Endothelial cell of umbilical vein (primary cell): Measurements from ENCODE around the gene MIF4GD. TPM values are rescaled to one million over a fixed set of nuclear protein-coding genes. Genes with fewer than 3 reads are reported as not detected.

Experiments used
- BruUV-seq: library from RNA; stranded (reverse); fragments of 400-500 nt; replicated peaks from 2 replicates; lab custom pipeline; 2021; lab: Mats Ljungman, UMichigan
- CTCF ChIA-PET: fragments of 300-600, 350-600 bp; sonication (Branson Sonifier 250); formaldehyde crosslinking; loops from one replicate; lab custom pipeline; 2021; ENCODE audit warnings: antibody characterized with exemption, inconsistent platforms; lab: Charles Lee
- POLR2A ChIA-PET: fragments of 300-600, 350-600 bp; sonication (Branson Sonifier 250); formaldehyde crosslinking; loops from one replicate; lab custom pipeline; 2021; ENCODE audit warnings: antibody characterized with exemption, inconsistent platforms; lab: Charles Lee
- DNase-seq: peaks from one replicate; pipeline ENCODE4 v3.0.0-alpha.2; 2011; ENCODE audit warnings: low read depth, low spot score
- FAIRE-seq: peaks from 2 replicates; lab custom pipeline; 2011; peaks lifted over from hg19 to GRCh38; lab: Jason Lieb, UNC
- H2AFZ ChIP-seq: 2 replicates; pipeline ENCODE4 v1.6.0; 2012; ENCODE audit warnings: low read depth, low read length, control low read depth, inconsistent platforms
- H3K27ac ChIP-seq: 2 replicates; pipeline ENCODE4 v1.5.1; 2011; ENCODE audit warnings: low read depth, mild to moderate bottlenecking, control low read depth, low read length, moderate library complexity; ENCODE audit not compliant: insufficient read depth
- H3K27me3 ChIP-seq, 2 experiments: 2 replicates each; pipeline versions ENCODE4 v1.6.0 to v1.6.1; 2011; ENCODE audit warnings: low read length in 2 of 2, mixed read lengths in 1 of 2; ENCODE audit not compliant: control insufficient read depth in 2 of 2, insufficient read depth in 2 of 2
- H3K36me3 ChIP-seq, 2 experiments: 2 replicates in 1 of 2; 3 replicates in 1 of 2; pipeline ENCODE4 v1.5.1; 2011; ENCODE audit warnings: low read length in 2 of 2, mild to moderate bottlenecking in 1 of 2, moderate library complexity in 1 of 2; ENCODE audit not compliant: control insufficient read depth in 2 of 2, insufficient read depth in 2 of 2; ENCODE audit errors: extremely low read depth in 1 of 2
- H3K4me1 ChIP-seq: 3 replicates; pipeline ENCODE4 v1.5.1; 2011; ENCODE audit warnings: mild to moderate bottlenecking, low read length; ENCODE audit not compliant: control insufficient read depth, insufficient read depth; ENCODE audit errors: extremely low read depth
- H3K4me2 ChIP-seq: 2 replicates; pipeline ENCODE4 v1.6.1; 2011; ENCODE audit warnings: low read length, control low read depth, mixed read lengths; ENCODE audit not compliant: insufficient read depth
- H3K4me3 ChIP-seq, 3 experiments: fragments of 200-600 bp in 1 of 3; sonication (generic), shearing (Covaris generic) in 1 of 3; replicated peaks in 1 of 3; 2 replicates each; pipeline ENCODE4 v1.5.1; 2011 to 2016; ENCODE audit warnings: control low read depth in 3 of 3, low read length in 3 of 3, mild to moderate bottlenecking in 2 of 3, inconsistent platforms in 1 of 3, low read depth in 1 of 3, moderate library complexity in 1 of 3; ENCODE audit not compliant: insufficient read depth in 1 of 3
- H3K79me2 ChIP-seq: 2 replicates; pipeline ENCODE4 v1.6.0; 2012; ENCODE audit warnings: low read length, inconsistent platforms; ENCODE audit not compliant: control insufficient read depth, insufficient read depth
- H3K9ac ChIP-seq: replicated peaks from 2 replicates; pipeline ENCODE3; 2011; ENCODE audit warnings: low read length, control low read depth; ENCODE audit not compliant: insufficient read depth; ENCODE audit errors: extremely low read depth
- H3K9me1 ChIP-seq: replicated peaks from 3 replicates; pipeline ENCODE4 v1.6.0; 2011; ENCODE audit warnings: mild to moderate bottlenecking, low read length; ENCODE audit not compliant: control insufficient read depth, insufficient read depth; ENCODE audit errors: extremely low read depth
- H3K9me3 ChIP-seq: replicated peaks from 2 replicates; pipeline ENCODE4 v1.5.1; 2012; ENCODE audit warnings: low read length, inconsistent platforms; ENCODE audit not compliant: control insufficient read depth, insufficient read depth
- H4K20me1 ChIP-seq: replicated peaks from 2 replicates; pipeline ENCODE3; 2011; ENCODE audit warnings: mild to moderate bottlenecking, low read length; ENCODE audit not compliant: control insufficient read depth, insufficient read depth; ENCODE audit errors: extremely low read depth
- EZH2 ChIP-seq: IDR thresholded peaks from 2 replicates; pipeline ENCODE4 v1.6.1; 2012; ENCODE audit warnings: borderline replicate concordance, low read depth, mild to moderate bottlenecking, moderate library complexity, low read length, inconsistent platforms; ENCODE audit not compliant: severe bottlenecking
- FOS ChIP-seq: IDR thresholded peaks from 2 replicates; pipeline ENCODE4 v1.6.1; 2011; ENCODE audit warnings: mild to moderate bottlenecking, low read length, moderate library complexity, borderline replicate concordance; ENCODE audit not compliant: insufficient read depth
- GATA2 ChIP-seq: IDR thresholded peaks from 2 replicates; pipeline ENCODE4 v1.7.0; 2011; ENCODE audit warnings: low read depth, mild to moderate bottlenecking, moderate library complexity, mixed read lengths, low read length; ENCODE audit not compliant: insufficient read length, insufficient read depth
- JUN ChIP-seq: IDR thresholded peaks from 2 replicates; pipeline ENCODE4 v1.6.1; 2011; ENCODE audit warnings: borderline replicate concordance, low read depth; ENCODE audit not compliant: insufficient read length, insufficient read depth
- MAX ChIP-seq: IDR thresholded peaks from 2 replicates; pipeline ENCODE4 v1.6.1; 2011; ENCODE audit not compliant: insufficient read depth, insufficient read length
- MYC ChIP-seq: IDR thresholded peaks from one replicate; pipeline ENCODE4 v1.6.1; 2011; ENCODE audit warnings: mild to moderate bottlenecking, low read depth, low read length
- POLR2A ChIP-seq: IDR thresholded peaks from 2 replicates; pipeline ENCODE4 v1.6.1; 2012; ENCODE audit warnings: low read depth, mild to moderate bottlenecking, control low read depth, low read length
- POLR2AphosphoS5 ChIP-seq: IDR thresholded peaks from 2 replicates; pipeline ENCODE4 v1.6.1; 2012; ENCODE audit warnings: low read depth, mild to moderate bottlenecking, control low read depth, low read length, moderate library complexity; ENCODE audit not compliant: insufficient read depth
- dilution Hi-C: fragments of 300-500 bp; cut with MboI; formaldehyde crosslinking; loops from one replicate; pipeline ENCODE4 v1.15.0; 2019; ENCODE audit warnings: low sequenced_read_pairs; ENCODE audit not compliant: extremely low pct_ligation_motif_present
- intact Hi-C: fragments of 100-400 bp; cut with micrococcal nuclease; formaldehyde crosslinking; loops from one replicate; pipeline ENCODE4 v1.10.0; 2022
- polyA plus RNA-seq, 4 experiments: library from polyadenylated mRNA; depleted of rRNA in 3 of 4; stranded (reverse) in 3 of 4; unstranded in 1 of 4; fragments of >200 nt; gene quantifications; 2 replicates each; pipeline versions ENCODE4 v1.2.1 to v1.2.3, GENCODE V29; 2011 to 2012; ENCODE audit warnings: missing spikeins in 1 of 4
- total RNA-seq: library from RNA; stranded (reverse); gene quantifications from 2 replicates; pipeline ENCODE4 v1.2.3, GENCODE V29; 2021
- TF ChIP-seq, protein P1 (sequence below), 2 donors: IDR thresholded peaks; 1 replicate in 1 of 2; 2 replicates in 1 of 2; pipeline ENCODE4 v1.5.1; 2011; ENCODE audit warnings: low read length in 2 of 2, mild to moderate bottlenecking in 2 of 2, moderate library complexity in 2 of 2, control low read depth in 1 of 2, inconsistent platforms in 1 of 2, low read depth in 1 of 2; ENCODE audit not compliant: insufficient read depth in 1 of 2; ENCODE audit errors: extremely low read depth in 1 of 2

MIF4GD gene
- total and polyA plus RNA-seq, 2 donors (not counting 3 experiments of a cell fraction or from before 2014, with no cell fraction given): 12.4 to 35.7 TPM

GRCh38 chr17:75287221-75287620 is 16.2 kb upstream of the MIF4GD start:
- Histone ChIP-seq H3K27ac (no peak overlapping the region), H3K9ac (no peak overlapping the region), H3K4me3 (no peak overlapping the region), H3K27me3 (no peaks in the 10 kb centered on the region), H3K9me1 (no peaks in the 10 kb centered on the region), H2AFZ (no peak overlapping the region), H3K79me2 (peaks cover 8% of the 10 kb centered on the region), H3K9me3 (no peaks in the 10 kb centered on the region), H4K20me1 (no peaks in the 10 kb centered on the region), H3K4me2 (no peak overlapping the region), H3K36me3 (peaks cover 0 to 10% of the 10 kb centered on the region in 2 experiments), H3K4me1 (peaks cover 8% of the 10 kb centered on the region)
- no TSS peak for BruUV-seq
- no peak for FAIRE-seq
- DNase-seq: no peak
- CTCF ChIA-PET: interaction anchor here (1.0 kb wide), 1 partner anchor 16 kb away, joined by 4 read pairs; the partner anchor contains the start of gene MIF4GD
- dilution Hi-C loops (no loop called here), intact Hi-C loops (no loop called here)
- POLR2A ChIA-PET: no interaction called here
- TF ChIP-seq GATA2: no peak

DNA sequence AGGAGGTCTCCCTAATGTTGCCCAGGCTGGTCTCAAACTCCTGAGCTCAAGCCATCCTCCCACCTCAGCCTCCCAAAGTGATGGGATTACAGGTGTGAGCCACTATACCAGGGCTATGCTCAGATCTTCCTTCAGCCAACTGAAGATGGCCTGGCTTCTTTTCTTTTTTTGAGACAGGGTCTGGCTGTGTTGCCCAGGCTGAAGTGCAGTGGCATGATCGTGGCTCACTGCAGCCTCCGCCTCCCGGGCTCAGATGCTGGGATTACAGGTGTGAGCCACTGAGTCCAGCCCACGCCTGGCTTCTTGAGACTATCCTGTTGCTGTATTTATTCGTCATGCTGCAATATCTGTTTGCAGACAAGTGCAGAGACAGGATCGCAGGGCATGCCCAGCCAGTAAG is 14.1 kb upstream of the MIF4GD start:
- no peak overlapping the region for H3K4me3 ChIP-seq
- no TSS peak for BruUV-seq
- intact Hi-C loops: no loop called here
- ChIA-PET POLR2A (no interaction called here), CTCF (interaction anchor here (1.6 kb wide), 1 partner anchor 15 kb away, joined by 14 read pairs; the partner anchor contains the start of gene MIF4GD)
- H3K9me1 ChIP-seq: no peaks in the 10 kb centered on the region
- H3K9me3 ChIP-seq: no peaks in the 10 kb centered on the region
- FAIRE-seq: no peak
- H2AFZ ChIP-seq: no peak overlapping the region
- H3K4me1 ChIP-seq: peaks cover 5% of the 10 kb centered on the region
- H3K36me3 ChIP-seq: peaks cover 0 to 10% of the 10 kb centered on the region in 2 experiments
- no peak overlapping the region for H3K27ac ChIP-seq
- no peak overlapping the region for H3K9ac ChIP-seq
- H4K20me1 ChIP-seq: no peaks in the 10 kb centered on the region
- no peak for DNase-seq
- peaks cover 8% of the 10 kb centered on the region for H3K79me2 ChIP-seq
- TF ChIP-seq POLR2AphosphoS5 (no peak), GATA2 (no peak), MAX (no peak), JUN (no peak), EZH2 (no peak), FOS (no peak), MYC (no peak), POLR2A (no peak)
- TF ChIP-seq, protein P1, sequence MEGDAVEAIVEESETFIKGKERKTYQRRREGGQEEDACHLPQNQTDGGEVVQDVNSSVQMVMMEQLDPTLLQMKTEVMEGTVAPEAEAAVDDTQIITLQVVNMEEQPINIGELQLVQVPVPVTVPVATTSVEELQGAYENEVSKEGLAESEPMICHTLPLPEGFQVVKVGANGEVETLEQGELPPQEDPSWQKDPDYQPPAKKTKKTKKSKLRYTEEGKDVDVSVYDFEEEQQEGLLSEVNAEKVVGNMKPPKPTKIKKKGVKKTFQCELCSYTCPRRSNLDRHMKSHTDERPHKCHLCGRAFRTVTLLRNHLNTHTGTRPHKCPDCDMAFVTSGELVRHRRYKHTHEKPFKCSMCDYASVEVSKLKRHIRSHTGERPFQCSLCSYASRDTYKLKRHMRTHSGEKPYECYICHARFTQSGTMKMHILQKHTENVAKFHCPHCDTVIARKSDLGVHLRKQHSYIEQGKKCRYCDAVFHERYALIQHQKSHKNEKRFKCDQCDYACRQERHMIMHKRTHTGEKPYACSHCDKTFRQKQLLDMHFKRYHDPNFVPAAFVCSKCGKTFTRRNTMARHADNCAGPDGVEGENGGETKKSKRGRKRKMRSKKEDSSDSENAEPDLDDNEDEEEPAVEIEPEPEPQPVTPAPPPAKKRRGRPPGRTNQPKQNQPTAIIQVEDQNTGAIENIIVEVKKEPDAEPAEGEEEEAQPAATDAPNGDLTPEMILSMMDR (IDR thresholded peaks at IDR 0.05; ENCODE audit: extremely low read depth in 1 of 2, insufficient read depth in 1 of 2, low read depth in 1 of 2, low read length in 2 of 2): no peak
- dilution Hi-C loops: no loop called here
- H3K4me2 ChIP-seq: no peak overlapping the region
- H3K27me3 ChIP-seq: no peaks in the 10 kb centered on the region
